Measurements from ENCODE around the gene RFX5.

Gene RFX5

GRCh38 chr1:151311011-151311410 is 36.0 kb downstream of the RFX5 start:
- H3K4me3 ChIP-seq (replicated peaks in 1 of 2; ENCODE audit: low read depth in 2 of 2, low read length in 2 of 2): no peak overlapping the region
- DNase-seq (ENCODE audit: low read depth in 2 of 2): peak in 1 of 2 donors; percentile 53
- no peak for TF ChIP-seq CTCF (IDR thresholded peaks at IDR 0.05; ENCODE audit: low read depth, low read length)

DNA sequence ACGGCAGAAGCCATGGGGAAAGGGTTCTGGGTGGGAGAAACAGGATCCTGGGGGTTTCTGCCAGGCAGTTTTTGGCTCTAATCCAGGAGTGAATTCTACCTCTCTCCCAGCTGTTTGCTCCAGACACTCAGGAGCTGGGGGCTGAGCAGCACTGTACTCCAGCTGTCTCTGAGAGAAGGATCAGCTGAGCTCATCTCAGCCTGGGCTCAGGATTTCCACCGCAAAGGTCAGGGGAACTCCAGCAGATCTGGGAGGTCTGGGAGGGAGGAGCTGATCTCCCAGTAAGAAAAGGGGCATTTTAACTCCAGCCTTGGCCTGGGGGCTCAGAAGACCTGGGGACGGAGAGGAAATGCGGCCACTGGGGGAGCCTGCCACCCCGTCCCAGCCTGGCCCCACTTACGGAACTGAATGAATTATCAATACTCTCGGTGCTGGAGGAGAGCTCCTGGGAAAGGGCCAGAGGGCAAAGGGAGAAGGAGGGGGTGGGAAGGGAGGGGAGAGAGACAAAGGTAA is 37.2 kb downstream of the RFX5 start:
- no peak overlapping the region for H3K4me3 ChIP-seq (replicated peaks in 1 of 2; ENCODE audit: low read depth in 2 of 2, low read length in 2 of 2)
- peak; percentile 54 to 63 for DNase-seq (ENCODE audit: low read depth in 2 of 2)
- no peak for TF ChIP-seq CTCF (IDR thresholded peaks at IDR 0.05; ENCODE audit: low read depth, low read length)

- TF ChIP-seq CTCF (IDR thresholded peaks at IDR 0.05; ENCODE audit: low read depth, low read length): no peak
- H3K4me3 ChIP-seq (replicated peaks in 1 of 2; ENCODE audit: low read depth in 2 of 2, low read length in 2 of 2): no peak overlapping the region
Observed at GRCh38 chr1:151294742-151295462, 52.1 kb downstream of the RFX5 start.

DNA sequence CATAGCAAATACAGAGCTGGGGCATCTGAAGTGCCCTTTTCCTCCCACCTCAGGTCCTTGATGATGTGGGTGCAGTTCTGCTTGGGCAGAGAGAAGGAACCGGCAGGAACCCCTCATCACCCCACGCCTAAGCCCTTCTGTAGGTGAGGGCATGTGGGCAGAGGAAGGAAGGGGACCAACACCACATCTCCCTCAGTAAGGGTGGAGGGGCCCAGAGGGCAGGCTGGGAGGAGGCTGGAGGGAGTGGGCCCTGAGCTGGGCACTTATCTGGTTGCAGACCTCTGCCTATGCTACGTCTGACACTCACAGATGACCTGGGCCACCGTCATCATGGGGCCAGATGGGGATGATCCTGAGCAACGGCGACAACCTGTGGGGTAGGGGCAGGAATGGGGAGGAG is 54.0 kb downstream of the RFX5 start:
- no peak for TF ChIP-seq CTCF (IDR thresholded peaks at IDR 0.05; ENCODE audit: low read depth, low read length)
- H3K4me3 ChIP-seq (replicated peaks in 1 of 2; ENCODE audit: low read depth in 2 of 2, low read length in 2 of 2): no peak overlapping the region
- no peak for DNase-seq (ENCODE audit: low read depth in 2 of 2)

More at GRCh38 chr1:151294742-151295462, 52.1 kb downstream of the RFX5 start:
- no peak for DNase-seq (ENCODE audit: low read depth in 2 of 2)

DNA sequence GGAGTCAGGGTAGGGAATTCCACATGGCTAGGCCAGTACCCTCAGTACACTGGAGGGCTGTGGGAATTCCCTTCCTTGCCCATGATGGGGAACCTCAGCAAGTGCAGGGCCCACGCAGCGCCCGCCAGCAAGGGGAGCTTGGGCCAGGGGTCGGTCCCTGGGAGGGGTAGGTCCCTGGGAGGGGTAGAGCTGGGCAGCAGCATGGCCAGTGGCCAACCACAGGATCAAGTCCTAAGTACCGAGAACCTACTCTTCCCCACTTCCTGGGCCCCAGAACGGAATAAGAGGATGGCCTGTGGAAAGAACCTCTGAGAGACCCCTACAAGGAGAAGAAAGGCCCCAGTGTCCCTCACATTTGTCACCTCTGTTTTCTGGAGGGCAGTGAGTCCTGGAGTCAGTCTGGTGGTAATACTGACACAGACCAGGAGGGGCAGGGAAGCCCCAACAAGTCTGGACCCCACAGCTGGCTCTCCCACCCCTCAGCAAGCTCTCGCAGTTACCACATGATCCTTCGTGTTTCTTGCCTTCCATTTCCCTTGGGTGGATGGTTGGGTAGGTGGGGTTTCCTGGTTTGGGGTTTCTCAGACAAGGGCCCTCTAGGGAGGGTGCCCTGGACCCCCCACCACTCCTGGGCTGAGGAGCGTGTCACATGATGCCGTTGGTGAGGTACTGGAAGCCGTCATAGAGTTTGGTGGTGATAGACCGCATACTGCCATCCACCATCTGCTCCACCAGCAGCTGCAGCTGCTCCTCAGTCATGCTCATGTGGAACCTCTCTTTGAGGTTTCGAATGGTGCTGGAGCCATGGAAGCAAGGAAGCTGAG is 54.6 kb downstream of the RFX5 start:
- TF ChIP-seq CTCF (IDR thresholded peaks at IDR 0.05; ENCODE audit: low read depth, low read length): peak; percentile 22
- DNase-seq (ENCODE audit: low read depth in 2 of 2): no peak

DNA sequence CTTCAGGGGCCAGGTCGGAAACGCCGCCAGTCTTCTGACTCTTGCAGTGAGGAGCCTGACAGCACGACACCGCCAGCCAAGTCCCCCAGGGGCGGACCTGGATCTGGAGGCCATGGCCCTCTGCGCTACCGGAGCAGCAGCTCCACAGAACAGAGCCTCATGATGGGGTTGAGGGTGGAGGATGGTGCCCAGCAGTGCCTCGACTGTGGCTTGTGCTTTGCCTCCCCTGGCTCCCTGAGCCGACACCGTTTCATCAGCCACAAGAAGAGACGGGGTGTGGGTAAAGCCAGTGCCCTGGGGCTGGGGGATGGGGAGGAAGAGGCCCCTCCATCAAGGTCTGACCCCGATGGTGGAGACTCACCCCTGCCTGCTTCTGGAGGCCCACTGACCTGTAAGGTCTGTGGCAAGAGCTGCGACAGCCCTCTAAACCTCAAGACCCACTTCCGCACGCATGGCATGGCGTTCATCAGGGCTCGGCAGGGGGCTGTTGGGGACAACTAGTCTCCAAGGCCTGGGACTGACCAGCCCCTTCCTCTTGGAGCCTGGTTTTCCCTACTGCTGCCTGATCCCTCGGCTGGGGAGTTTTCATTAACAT is 56.2 kb downstream of the RFX5 start:
- no peak for DNase-seq (ENCODE audit: low read depth in 2 of 2)
- no peak overlapping the region for H3K4me3 ChIP-seq (replicated peaks in 1 of 2; ENCODE audit: low read depth in 2 of 2, low read length in 2 of 2)
- TF ChIP-seq CTCF (IDR thresholded peaks at IDR 0.05; ENCODE audit: low read depth, low read length): no peak

More for the DNA sequence above, 54.6 kb downstream of the RFX5 start:
- no peak overlapping the region for H3K4me3 ChIP-seq (replicated peaks in 1 of 2; ENCODE audit: low read depth in 2 of 2, low read length in 2 of 2)

Data from cardiac fibroblast (primary cell).